Hepatocyte (in vitro differentiated cells): Measurements from ENCODE around the gene RBM15. TPM values are rescaled to one million over a fixed set of nuclear protein-coding genes. Genes with fewer than 3 reads are reported as not detected.

Experiments used
- DNase-seq: peaks from one replicate; pipeline ENCODE4 v3.0.0-alpha.2; 2016; ENCODE audit warnings: low spot score
- H2AFZ ChIP-seq: fragments of 200-600 bp; sonication (generic); 2 replicates; pipeline ENCODE4 v1.6.0; 2016; ENCODE audit warnings: antibody characterized with exemption, mild to moderate bottlenecking
- H3K27ac ChIP-seq: fragments of 200-600 bp; sonication (generic); 2 replicates; pipeline ENCODE4 v1.5.1; 2016; ENCODE audit warnings: mild to moderate bottlenecking
- H3K27me3 ChIP-seq: fragments of 200-600 bp; sonication (generic); 2 replicates; pipeline ENCODE4 v1.6.1; 2016
- H3K36me3 ChIP-seq: fragments of 200-600 bp; sonication (generic); replicated peaks from 2 replicates; pipeline ENCODE4 v1.5.1; 2016; ENCODE audit warnings: low read depth; ENCODE audit not compliant: insufficient read depth
- H3K4me1 ChIP-seq: fragments of 200-600 bp; sonication (generic); 2 replicates; pipeline ENCODE4 v1.5.1; 2016; ENCODE audit warnings: mild to moderate bottlenecking, moderate library complexity; ENCODE audit not compliant: insufficient read depth
- H3K4me2 ChIP-seq: fragments of 200-600 bp; sonication (generic); 2 replicates; pipeline ENCODE4 v1.6.0; 2016
- H3K4me3 ChIP-seq: fragments of 200-600 bp; sonication (generic); 2 replicates; pipeline ENCODE4 v1.5.1; 2016; ENCODE audit warnings: mild to moderate bottlenecking
- H3K79me2 ChIP-seq: fragments of 200-600 bp; sonication (generic); 2 replicates; pipeline ENCODE4 v1.6.0; 2017; ENCODE audit warnings: mild to moderate bottlenecking
- H3K9me2 ChIP-seq: fragments of 200-600 bp; sonication (generic); replicated peaks from 2 replicates; pipeline ENCODE4 v1.6.0; 2017; ENCODE audit warnings: mild to moderate bottlenecking; ENCODE audit not compliant: insufficient read depth
- H3K9me3 ChIP-seq: fragments of 200-600 bp; sonication (generic); 2 replicates; pipeline ENCODE4 v1.5.1; 2016; ENCODE audit warnings: low read depth, mild to moderate bottlenecking
- H4K20me1 ChIP-seq: fragments of 200-600 bp; sonication (generic); 2 replicates; pipeline ENCODE4 v1.6.0; 2016; ENCODE audit warnings: mild to moderate bottlenecking; ENCODE audit not compliant: insufficient read depth, poor library complexity, severe bottlenecking
- EZH2 ChIP-seq: fragments of 200-600 bp; sonication (generic); IDR thresholded peaks from 2 replicates; pipeline ENCODE4 v1.6.1; 2016; ENCODE audit warnings: antibody characterized with exemption, mild to moderate bottlenecking, borderline replicate concordance
- EZH2phosphoT487 ChIP-seq: fragments of 200-600 bp; sonication (generic); IDR thresholded peaks from one replicate; pipeline ENCODE4 v1.6.1; 2018; ENCODE audit warnings: antibody characterized with exemption, mild to moderate bottlenecking, low read depth, moderate library complexity; ENCODE audit not compliant: unreplicated experiment, severe bottlenecking
- WGBS: methylation state at CpG from one replicate; pipeline ENCODE4 v1.1.6; 2016; ENCODE audit warnings: low lambda C conversion rate; ENCODE audit errors: missing lambda C conversion rate; 5-methylcytosine and 5-hydroxymethylcytosine counted together
- polyA plus RNA-seq: library from polyadenylated mRNA; unstranded; fragments of >200 nt; fragmentation: Nextera tagmentation; extraction: Ambion mirVana; gene quantifications from 2 replicates; pipeline ENCODE4 v1.2.1, GENCODE V29; 2016
- total RNA-seq: library from RNA; depleted of rRNA; stranded (reverse); fragments of >200 nt; gene quantifications from 2 replicates; pipeline ENCODE4 v1.2.3, GENCODE V29; 2014
- TF ChIP-seq, protein P1 (sequence below): fragments of 200-600 bp; sonication (generic); IDR thresholded peaks from 2 replicates; pipeline ENCODE4 v1.5.1; 2016; ENCODE audit warnings: antibody characterized with exemption, mild to moderate bottlenecking; ENCODE audit not compliant: poor library complexity

The RBM15 gene
- total and polyA plus RNA-seq, 2 experiments from 2014 or later = 7.9 to 31.3 TPM

DNA sequence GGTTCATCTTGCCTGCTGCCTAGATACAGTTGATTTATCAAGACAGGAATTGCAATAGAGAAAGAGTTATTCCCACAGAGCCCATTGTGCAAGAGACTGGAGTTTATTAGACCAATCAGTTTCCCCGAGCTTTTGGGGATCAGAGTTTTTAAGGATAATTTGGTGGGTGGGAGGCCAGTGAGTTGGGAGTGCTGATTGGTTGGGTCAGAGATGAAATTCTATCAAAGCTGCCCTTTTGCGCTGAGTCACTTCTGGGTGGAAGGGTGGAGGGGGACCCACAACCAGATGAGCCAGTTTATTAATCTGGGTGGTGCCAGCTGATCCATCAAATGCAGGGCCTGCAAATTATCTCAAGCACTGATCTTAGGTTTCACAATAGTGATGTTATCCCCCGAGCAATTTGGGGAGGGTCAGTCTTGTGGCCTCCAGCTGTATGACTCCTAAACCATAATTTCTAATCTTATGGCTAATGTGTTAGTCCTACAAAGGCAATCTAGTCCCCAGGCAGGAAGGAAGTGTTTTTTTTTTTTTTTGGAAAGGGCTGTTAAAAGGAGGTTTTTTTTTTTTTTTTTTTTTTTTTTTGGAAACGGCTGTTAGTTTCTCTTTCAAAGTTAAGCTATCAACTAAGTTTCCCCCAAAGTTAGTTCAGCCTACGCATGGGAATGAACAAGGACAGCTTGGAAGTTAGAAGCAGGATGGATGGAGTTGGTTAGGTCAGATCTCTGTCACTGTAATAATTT lies 44.2 kb downstream of the RBM15 start:
- H2AFZ ChIP-seq = no peak overlapping the region
- 77% methylated on average over 5 of the region's 5 CpGs for whole genome bisulfite sequencing
- no peaks in the 10 kb centered on the region for H3K9me3 ChIP-seq
- no peak overlapping the region for H3K27ac ChIP-seq
- no peaks in the 10 kb centered on the region for H3K9me2 ChIP-seq
- H3K27me3 ChIP-seq = no peaks in the 10 kb centered on the region
- no peaks in the 10 kb centered on the region for H4K20me1 ChIP-seq
- no peak for DNase-seq
- TF ChIP-seq EZH2phosphoT487 (no peak), EZH2 (no peak)
- TF ChIP-seq, protein P1, sequence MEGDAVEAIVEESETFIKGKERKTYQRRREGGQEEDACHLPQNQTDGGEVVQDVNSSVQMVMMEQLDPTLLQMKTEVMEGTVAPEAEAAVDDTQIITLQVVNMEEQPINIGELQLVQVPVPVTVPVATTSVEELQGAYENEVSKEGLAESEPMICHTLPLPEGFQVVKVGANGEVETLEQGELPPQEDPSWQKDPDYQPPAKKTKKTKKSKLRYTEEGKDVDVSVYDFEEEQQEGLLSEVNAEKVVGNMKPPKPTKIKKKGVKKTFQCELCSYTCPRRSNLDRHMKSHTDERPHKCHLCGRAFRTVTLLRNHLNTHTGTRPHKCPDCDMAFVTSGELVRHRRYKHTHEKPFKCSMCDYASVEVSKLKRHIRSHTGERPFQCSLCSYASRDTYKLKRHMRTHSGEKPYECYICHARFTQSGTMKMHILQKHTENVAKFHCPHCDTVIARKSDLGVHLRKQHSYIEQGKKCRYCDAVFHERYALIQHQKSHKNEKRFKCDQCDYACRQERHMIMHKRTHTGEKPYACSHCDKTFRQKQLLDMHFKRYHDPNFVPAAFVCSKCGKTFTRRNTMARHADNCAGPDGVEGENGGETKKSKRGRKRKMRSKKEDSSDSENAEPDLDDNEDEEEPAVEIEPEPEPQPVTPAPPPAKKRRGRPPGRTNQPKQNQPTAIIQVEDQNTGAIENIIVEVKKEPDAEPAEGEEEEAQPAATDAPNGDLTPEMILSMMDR = no peak
- H3K4me1 ChIP-seq = no peaks in the 10 kb centered on the region
- no peaks in the 10 kb centered on the region for H3K79me2 ChIP-seq
- no peak overlapping the region for H3K4me2 ChIP-seq
- no peak overlapping the region for H3K4me3 ChIP-seq
- peaks cover 4% of the 10 kb centered on the region for H3K36me3 ChIP-seq

DNA sequence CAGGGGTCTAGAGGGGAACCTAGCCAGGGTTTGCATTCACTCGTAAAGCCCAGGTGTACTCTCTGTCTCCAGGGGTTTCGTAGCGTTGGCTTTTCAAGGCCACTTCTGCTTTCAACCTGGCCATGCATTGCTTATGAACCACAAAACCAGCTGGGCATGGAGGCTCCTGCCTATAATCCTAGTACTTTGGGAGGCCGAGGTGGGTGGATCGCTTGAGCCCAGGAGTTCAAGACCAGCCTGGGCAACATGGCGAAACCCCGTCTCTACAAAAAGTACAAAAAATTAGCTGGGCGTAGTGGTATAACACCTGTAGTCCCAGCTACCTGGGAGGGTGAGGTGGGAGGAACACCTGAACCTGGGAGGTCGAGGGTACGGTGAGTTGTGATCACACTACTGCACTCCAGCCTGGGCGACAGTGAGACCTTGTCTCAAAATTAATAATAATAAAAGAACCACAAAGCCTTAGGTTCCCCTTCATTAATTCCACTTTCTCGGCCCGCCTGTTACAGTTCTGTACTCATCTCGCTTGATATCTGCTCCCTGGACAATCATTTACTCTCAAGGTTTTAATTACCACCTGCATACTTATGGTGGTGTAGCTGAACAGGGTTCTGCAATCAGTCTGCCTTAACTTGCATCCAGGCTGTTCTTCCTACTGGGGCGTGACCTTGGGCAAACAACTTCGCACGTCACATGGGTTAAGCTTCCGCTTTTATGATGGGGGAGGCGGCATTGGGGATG lies 45.6 kb downstream of the RBM15 start:
- H3K4me3 ChIP-seq = no peak overlapping the region
- peaks cover 2% of the 10 kb centered on the region for H3K4me1 ChIP-seq
- peak overlapping the region; percentile 59 for H3K27ac ChIP-seq
- TF ChIP-seq EZH2phosphoT487 (no peak), EZH2 (no peak)
- TF ChIP-seq, protein P1 = no peak
- 91% methylated on average over 19 of the region's 19 CpGs for WGBS
- peak overlapping the region; percentile 15 for H3K4me2 ChIP-seq
- H4K20me1 ChIP-seq = no peaks in the 10 kb centered on the region
- H3K79me2 ChIP-seq = no peaks in the 10 kb centered on the region
- H3K36me3 ChIP-seq = no peaks in the 10 kb centered on the region
- peak; percentile 29 for DNase-seq
- no peaks in the 10 kb centered on the region for H3K9me3 ChIP-seq
- no peaks in the 10 kb centered on the region for H3K27me3 ChIP-seq
- H3K9me2 ChIP-seq = no peaks in the 10 kb centered on the region
- no peak overlapping the region for H2AFZ ChIP-seq

DNA sequence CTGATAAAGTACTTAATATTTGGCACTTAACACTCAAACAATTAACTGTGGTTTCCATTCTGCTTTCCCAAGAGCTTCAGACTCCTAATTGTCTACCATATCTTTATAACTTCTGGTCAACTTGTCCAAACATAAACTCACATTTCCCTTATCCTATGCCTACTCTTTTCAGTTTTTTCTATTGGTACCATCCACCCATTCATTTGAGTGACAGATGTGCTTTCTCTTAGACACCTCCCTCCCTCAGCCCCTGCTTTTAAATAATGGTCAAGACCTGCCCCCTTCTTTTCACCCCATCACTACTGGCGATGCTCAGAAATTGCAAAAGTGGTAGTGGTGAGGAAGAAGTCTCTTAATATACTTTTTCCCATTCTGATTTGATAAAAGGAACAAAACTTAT lies 46.2 kb downstream of the RBM15 start:
- H3K27me3 ChIP-seq = no peaks in the 10 kb centered on the region
- DNase-seq = no peak
- H3K4me1 ChIP-seq = peaks cover 8% of the 10 kb centered on the region
- no peaks in the 10 kb centered on the region for H4K20me1 ChIP-seq
- 100% methylated on average over 1 of the region's 1 CpG for WGBS
- no peak overlapping the region for H3K4me3 ChIP-seq
- H3K27ac ChIP-seq = peak overlapping the region; percentile 59
- H3K79me2 ChIP-seq = no peaks in the 10 kb centered on the region
- H2AFZ ChIP-seq = no peak overlapping the region
- TF ChIP-seq EZH2 (no peak), EZH2phosphoT487 (no peak)
- TF ChIP-seq, protein P1 = no peak
- no peak overlapping the region for H3K4me2 ChIP-seq
- H3K9me2 ChIP-seq = no peaks in the 10 kb centered on the region
- H3K9me3 ChIP-seq = no peaks in the 10 kb centered on the region
- H3K36me3 ChIP-seq = no peaks in the 10 kb centered on the region
